ENCODE results near the gene C2orf81.

The C2orf81 gene

DNA sequence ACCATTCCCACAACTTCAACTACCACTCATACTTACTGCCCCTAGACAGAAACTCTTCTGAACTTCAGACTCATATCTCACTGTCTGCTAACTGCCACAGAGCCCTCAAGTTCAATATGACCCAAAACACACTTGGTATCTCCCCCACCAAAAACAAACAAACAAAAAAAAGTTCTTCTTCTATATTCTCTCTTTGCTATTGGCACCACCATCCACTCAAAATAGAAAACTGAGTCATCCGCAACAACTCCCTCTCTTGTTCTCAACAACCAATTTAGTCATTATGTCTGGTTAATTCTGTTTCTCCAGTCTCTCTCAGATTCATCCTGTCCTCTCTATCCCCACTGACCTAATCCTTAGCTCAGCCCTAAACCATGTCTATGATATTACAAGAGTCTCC, 34.1 kb downstream of the C2orf81 start:
- DNase-seq, result no peak

DNA sequence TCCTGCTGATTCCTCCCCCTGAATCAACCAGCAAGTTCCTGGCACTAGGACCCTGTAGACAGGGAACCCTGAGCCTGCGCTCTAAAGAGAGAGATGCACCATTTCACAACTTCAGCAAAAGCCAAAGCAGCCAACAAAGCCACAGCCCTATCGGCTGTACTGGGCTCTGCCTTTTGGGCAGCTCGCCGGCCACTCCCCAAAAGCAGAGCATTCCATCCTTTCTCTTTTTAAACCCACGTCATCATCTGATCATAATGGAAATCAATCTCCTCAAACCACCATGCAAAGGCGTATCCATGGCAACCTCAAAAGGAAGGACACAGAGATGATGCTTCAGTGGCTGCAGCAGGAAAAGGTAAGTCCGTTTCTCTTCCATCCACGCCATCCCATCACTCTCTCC, 36.0 kb downstream of the C2orf81 start:
- DNase-seq, result no peak

DNA sequence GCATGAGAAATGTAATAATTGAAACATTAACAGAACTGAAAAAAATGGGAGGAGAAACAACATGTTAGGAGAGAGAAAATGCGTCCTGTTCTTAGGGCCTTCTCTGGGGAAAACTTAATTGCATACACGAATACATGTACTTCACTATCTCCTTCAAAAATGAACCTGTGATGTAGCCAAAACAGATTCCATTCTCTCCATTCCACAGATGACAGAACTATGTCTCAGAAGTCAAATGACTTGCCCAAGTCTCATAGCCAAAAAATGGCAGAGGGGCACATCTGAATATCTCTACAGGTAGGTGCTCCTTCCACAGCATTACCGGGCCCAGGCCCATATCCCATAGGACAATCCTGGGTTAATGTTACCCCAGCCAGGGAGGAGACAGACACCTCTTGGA, 37.4 kb downstream of the C2orf81 start:
- DNase-seq, result no peak

DNA sequence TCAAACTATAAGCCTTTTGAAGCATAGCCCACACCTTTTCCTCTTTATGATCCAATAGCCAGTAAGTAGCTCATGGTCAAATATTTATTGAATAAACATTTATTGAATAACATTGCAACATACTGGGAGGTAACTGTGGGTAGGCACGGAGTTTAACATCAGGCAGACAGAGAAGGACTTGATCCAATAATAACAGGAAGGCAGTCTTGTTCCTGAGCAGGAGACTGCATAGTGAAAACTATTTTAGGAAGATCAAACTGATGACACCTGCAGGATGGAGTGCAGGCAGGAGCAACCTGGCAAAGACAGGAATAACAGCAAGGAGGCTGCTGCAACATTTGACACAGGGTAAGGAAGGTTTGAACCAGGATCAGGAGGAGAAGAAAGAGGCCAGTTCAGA, 38.2 kb downstream of the C2orf81 start:
- no peak for DNase-seq

DNA sequence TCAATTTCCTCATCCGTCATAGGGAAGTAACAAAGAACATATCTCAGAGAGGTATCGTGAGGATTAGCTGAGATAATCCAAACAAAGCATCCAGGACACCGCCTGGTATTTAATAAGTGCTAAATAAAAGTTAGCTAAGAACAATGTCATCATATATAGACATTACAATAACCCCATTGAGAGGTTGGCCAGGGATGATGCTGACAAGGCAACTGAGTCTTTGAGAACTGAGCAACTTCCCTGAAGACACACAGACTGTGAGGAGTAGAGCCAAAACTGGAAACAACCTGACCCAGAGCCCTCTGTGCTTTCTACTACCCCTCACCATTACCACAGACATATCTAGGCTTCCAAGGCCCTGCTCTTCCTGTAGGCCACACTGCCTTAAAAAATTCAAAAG, 39.7 kb downstream of the C2orf81 start:
- DNase-seq, result no peak

DNA sequence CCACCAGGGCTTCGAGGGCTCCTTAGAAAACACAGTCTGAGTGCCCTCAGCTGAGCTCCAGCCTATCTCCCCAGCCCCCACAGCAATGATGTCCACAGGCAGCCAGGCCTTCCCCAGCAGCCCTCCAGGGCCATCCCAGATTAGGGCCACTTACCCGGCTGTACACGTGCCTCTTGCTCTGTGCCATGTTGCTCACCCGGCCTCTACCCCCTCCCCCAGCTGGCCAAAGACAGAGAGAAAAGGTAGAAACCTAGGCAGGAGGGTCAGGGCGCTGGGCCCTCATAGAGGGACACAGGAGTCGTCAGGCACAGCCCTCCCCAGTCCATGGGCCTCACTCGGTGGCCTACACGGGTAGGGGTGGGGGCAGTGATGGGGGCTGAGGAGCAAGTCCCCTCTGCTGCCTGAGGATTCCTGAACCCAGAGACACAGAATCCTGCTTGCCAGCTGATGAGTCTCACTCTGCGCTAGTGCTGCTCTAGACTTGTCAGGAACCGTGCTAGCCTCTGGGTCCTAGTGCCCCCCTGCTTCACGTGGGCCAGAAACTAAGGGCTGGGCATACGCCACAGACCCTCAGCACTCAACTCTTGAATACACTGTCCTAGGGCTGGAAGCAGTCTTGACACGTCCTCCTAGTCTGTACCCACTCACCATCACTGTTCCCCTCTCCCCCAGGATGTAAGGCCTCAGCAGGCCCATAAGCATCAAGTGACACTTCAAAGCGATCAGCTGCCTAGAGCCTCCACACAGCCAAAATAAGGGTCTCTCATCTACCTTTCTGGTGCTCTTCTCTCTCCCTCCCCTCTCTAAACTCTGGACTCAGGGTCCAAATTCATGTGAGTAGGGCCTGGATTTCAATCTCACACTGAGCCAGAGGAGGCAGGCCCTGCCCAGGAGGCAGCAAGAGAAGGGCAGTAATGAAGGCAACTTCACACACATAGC, 41.3 kb downstream of the C2orf81 start, which contains the start of gene DCTN1:
DCTN1 (minus strand) TSS at position 461 of the 939 bp plus-strand sequence; CDS start at position 187, 274 bp downstream.
- DNase-seq, result no peak

DNA sequence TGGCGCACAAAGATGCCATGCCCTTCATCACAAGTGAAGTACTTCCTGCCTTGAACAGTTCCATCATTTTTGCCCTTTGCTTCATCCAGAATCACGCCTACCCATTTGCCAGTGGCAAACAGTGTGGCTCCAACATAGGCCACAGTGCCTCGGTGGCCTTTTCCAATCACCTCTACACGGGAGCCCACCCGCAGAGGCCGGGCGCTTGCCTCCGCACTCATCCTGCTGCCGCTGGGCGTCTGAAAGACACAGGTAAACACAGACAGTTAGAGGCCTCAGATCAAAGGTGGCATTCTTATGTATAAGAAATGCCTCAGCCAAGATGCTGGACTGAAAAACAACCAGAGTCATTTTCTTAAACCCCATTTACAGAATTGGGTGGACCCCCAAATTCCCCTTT, 43.4 kb downstream of the C2orf81 start:
- no peak for DNase-seq

DNA sequence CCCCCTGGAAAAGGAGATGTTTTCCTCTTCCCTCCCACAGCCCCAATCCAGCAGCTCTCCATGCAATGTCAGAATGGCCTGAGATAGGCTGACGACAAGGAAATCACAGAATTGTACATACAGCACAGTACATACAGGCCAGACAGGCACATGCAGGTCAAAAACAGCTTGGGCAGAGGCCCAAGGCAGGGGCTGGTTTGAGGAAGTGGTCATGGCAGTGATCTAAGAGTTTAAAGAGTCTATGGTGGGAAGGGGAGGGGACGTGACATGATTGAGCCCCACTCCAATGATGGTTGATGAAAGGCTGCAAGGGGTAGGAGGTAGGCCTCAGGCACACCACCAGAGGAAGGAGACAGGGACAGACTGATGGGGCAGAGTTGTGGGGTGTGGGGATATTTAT, 45.6 kb downstream of the C2orf81 start:
- no peak for DNase-seq

DNA sequence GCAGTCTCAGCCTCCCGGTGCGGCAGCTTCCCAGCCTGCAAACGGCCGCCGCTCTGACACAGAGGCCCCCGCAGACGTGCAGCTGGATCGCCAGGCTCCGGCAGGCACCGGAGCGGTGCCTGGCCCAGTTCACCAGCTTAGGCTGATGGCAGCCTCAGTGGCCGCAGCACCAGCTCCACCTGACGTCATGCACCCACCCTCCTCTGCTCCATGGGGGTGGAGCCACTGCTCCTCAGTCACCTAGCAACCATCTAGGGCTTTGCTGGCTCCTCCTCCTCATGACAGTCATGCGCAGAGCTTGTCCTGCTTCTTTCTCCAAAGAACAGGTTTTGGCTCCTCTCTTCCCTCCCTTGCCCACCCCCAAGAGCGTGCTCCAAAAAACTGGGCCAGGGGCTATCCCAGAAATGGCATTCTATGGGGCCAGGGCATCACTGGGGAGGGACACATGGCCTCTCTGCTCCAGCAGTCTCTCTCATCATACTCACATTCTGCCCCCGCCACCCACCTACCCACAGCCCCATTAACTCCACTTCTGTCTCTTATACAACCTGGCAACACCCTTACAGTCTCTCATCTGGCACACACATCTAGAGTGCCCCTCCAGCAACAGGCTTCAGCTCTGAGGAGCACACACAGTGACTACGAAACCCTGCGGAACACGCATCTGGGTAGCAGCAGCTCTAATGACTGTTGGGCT, 46.8 kb downstream of the C2orf81 start:
- no peak for DNase-seq

DNA sequence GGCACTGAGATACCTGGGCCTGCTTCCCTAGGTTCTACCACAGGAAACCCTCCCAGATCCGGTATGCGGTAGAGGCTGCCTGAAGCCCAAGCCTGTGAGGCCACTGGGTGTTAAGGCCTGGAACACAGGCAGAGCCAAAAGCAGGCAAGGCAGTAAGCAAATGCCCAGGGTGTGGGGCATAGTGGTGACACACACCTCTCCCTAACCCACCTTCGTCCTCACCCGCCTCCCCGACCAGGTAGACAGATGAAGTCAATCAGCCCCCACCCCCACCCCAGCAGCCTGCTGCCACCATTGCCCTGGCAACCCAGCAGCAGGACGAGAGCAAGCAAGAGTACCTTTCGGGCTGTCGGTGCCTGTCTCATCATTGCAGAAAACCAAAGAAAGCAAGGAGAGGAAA, 47.4 kb downstream of the C2orf81 start:
- no peak for DNase-seq

DNA sequence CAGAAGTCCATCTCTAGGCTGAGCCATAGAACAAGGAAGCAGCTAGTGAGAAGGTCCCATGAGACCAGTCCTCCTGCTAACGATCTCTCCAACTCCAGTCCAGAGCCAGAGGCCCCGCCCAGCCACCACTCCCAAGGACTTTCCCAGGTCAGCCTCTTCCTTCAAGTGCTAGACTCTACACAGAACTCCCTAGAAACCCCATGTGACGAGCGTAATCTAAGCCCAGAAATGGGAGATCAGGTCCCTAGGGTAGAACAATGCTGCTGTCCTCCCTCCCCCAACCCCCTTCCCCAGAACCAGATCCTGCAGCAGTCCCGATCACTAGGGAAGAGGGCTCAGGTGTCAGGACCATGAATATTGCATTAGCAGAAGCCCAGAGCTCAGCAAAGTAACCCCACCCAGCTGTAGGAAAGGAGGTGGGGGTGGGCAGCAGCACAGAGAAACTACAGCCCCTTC, 48.2 kb downstream of the C2orf81 start:
- DNase-seq, result no peak

DNA sequence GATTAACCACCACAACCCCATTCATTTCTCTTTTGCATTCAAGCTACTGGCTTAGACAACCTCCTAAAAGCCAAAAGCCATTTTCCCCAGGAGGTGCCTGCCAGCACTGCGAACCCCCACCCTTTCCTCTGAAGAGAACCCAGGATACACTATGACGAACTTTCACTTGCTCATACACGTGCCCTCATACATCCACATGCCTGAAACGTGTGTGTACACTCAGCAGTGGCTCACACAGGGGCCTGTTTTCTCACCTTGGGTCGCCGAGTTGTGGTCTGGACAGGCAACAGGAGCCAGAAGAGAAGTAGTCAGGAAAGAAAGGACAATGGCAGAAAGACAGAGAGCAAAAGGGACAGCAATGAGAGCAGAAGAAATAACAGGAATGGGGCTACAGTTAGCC, 48.7 kb downstream of the C2orf81 start:
- no peak for DNase-seq

DNA sequence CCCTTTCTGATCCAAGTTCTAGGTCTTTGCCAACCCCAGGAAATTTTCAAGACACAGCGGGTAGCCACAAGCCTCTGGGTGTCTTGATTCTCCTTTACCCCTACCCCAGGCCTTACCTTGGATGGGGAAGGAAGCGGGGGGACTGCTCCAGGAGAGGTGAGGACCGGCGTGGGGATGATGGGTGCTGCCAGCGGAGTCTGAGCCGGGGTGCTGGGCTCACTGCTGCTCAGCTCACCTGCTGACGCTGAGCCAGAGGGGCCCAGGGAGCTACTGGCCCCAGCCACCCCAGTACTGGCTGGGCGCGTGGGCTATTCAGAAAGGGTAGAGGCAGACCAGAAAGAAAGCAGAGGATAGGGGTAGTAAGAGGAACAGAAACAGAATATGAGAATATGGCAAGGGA, 50.0 kb downstream of the C2orf81 start:
- DNase-seq, result no peak

DNA sequence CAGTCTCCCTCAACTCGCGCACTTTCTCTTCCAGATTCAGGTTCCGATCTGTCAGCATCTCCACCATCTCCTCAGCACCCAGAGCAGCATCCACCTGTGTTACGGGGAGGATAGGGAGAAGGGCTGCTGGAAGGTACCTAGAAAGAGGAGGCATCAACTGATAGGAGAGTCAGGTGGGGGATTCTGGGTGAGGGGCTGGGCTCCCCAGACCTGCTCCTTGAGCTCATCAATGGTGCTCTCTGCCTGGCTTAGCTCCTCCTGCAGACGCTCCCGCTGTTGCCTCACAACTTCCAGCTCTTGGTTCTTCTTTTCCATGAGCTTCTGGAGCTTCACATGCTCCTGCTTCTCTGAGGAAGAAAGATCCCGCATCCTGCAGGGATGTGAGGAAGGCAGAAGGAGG, 51.4 kb downstream of the C2orf81 start:
- DNase-seq, result no peak

DNA sequence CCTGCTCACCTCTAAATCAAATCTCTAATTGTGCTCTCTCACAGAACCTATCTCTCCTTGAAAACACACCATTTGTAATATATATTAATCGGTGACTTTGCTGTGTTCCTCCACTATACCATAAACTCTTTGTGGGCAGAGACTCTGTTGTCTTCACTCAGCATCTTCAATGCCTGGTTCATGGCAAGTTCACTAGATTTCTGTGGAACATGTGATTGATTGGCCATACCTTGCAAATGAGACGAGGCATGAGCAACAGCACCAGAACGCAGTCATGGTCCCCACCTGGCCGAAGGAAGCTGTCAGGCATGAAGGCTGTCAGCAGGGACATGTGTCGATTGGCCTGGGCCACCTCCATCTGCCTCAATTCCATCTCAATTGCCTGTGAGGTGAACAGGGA, 52.9 kb downstream of the C2orf81 start:
- no peak for DNase-seq

DNA sequence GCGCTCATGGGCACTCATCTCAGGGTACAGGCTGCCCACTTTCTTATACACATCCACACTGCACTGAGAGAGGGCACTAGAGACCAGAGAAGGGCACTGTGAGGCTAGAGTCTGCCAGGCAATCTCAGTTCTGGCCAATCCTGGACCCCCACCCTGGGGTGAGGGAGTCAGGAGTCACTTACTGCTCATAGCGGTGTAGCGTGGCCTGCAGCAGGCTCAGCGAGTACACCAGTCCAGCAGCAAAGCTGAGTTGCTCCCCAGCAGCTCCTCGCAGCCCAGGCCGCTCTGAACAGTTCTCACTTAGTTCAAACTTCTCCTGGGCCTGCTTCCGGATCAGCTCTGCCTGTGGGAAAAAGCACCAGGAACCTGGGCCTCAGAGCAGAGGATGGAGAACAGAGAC, 53.6 kb downstream of the C2orf81 start:
- DNase-seq, result no peak

DNA sequence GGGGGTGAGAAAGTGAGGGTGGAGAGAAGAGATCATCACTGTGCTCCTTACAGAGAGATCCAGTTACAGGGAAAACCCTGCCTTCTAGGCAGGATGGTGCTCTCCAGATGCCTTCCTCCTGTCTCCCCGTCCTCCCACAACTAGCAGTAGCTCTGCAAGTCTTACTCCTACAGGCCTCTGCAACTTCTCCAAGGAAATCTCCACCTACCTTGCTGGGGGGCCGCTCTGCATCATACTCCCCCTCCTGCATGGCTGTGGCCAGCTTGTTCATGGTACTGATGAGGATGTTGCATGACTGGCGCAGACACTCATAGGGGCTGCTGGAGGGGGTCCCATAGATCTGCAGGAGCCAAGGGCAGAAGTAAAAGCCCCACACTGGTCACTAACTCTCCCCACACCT, 55.4 kb downstream of the C2orf81 start:
- no peak for DNase-seq

DNA sequence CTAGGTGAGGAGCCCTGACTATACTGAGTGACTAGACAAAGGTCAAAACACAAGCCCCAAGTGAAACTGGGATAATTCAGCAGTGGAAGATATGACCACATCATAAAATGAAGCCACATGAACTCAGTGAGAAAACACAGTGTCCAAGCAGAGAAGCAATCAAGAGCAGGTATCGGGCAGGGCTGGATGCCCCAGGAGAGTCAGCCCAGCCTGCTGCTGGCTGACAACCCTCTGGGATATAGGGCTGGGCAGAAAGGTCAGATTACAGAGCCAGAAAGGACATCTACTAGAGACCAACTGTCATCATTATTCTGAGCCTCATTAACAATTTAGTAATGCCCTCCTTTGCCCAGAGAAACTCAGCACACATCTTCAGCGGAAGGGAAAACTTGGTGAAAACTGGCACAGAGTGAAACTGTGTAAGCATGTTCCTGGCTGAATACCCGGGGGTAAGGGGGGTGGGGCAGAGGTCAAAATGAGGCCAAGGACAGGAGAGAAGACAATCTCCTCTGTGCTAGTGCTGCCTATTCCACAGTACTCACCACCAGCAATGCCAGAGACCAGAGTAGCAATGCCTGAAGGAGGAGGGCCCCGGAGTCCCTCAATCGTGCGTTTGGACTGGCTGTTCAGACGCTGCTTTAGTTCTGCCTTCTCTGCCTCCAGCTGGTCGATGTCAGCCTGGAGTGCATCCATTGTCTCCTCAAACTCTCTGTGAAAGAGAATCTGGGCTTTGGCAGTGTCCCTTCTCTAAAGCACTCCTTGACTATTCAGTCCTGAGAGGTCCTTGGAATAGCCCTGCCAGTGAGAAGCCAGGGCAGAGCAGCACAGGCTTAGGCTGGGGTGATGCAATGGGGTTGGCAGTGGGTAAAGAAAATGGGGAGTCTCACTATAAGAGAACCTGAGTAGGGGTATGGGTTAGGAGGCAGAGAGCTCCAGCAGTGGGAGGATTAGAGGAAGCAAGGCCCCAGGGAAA, 56.6 kb downstream of the C2orf81 start:
- no peak for DNase-seq

All from central memory CD4-positive, alpha-beta T cell (primary cell).